IMR-90 (cell line): ENCODE results near the gene ITIH5. TPM values are rescaled to one million over a fixed set of nuclear protein-coding genes. Genes with fewer than 3 reads are reported as not detected.

Experiments used
- ATAC-seq: fragments of 200-7000 bp; cut with Tn5 transposase; 2 replicates; pipeline ENCODE4 v1.9.1; 2020; ENCODE audit warnings: low read depth, mild to moderate bottlenecking, moderate library complexity
- BruUV-seq: library from RNA; stranded (reverse); fragments of 400-500 nt; replicated peaks from 2 replicates; lab custom pipeline; 2021; lab: Mats Ljungman, UMichigan
- CTCF ChIA-PET: fragments of 300-600 bp; formaldehyde crosslinking; extraction: SDS; loops from one replicate; lab custom pipeline; 2021; ENCODE audit warnings: antibody characterized with exemption; lab: Yijun Ruan, JAX
- POLR2A ChIA-PET: fragments of 300-600 bp; sonication (Branson Sonifier 250); formaldehyde crosslinking; loops from one replicate; lab custom pipeline; 2022; ENCODE audit warnings: antibody characterized with exemption; ENCODE audit not compliant: unreplicated experiment; lab: Charles Lee
- DNase-seq: peaks from one replicate; pipeline ENCODE4 v3.0.0; 2013
- H2AFZ ChIP-seq: replicated peaks from 2 replicates; pipeline ENCODE3; 2013; ENCODE audit warnings: low read length, mild to moderate bottlenecking; ENCODE audit not compliant: poor library complexity
- H2AK5ac ChIP-seq: 2 replicates; pipeline ENCODE4 v1.6.1; 2013; ENCODE audit warnings: low read depth, low read length, inconsistent platforms
- H2AK9ac ChIP-seq: replicated peaks from 2 replicates; pipeline ENCODE3; 2013; ENCODE audit warnings: mild to moderate bottlenecking, low read depth, low read length, moderate library complexity; ENCODE audit not compliant: poor library complexity
- H2BK120ac ChIP-seq: 2 replicates; pipeline ENCODE4 v1.6.1; 2013; ENCODE audit warnings: low read depth, low read length, inconsistent platforms
- H2BK15ac ChIP-seq: 3 replicates; pipeline ENCODE4 v1.6.1; 2013; ENCODE audit warnings: low read depth, low read length, inconsistent platforms
- H2BK20ac ChIP-seq: 2 replicates; pipeline ENCODE4 v1.6.1; 2013; ENCODE audit warnings: low read depth, mild to moderate bottlenecking, inconsistent platforms, low read length, moderate library complexity
- H2BK5ac ChIP-seq: 2 replicates; pipeline ENCODE4 v1.6.1; 2013; ENCODE audit warnings: mild to moderate bottlenecking, low read depth, low read length, inconsistent platforms; ENCODE audit not compliant: poor library complexity, severe bottlenecking
- H3K14ac ChIP-seq: replicated peaks from 2 replicates; pipeline ENCODE4 v1.6.1; 2013; ENCODE audit warnings: low read depth, low read length, inconsistent platforms
- H3K18ac ChIP-seq: 2 replicates; pipeline ENCODE4 v1.6.1; 2013; ENCODE audit warnings: low read depth, low read length, control low read depth
- H3K23ac ChIP-seq: 2 replicates; pipeline ENCODE4 v1.6.1; 2013; ENCODE audit warnings: low read depth, low read length, inconsistent platforms
- H3K27ac ChIP-seq: 2 replicates; pipeline ENCODE4 v1.5.1; 2013; ENCODE audit warnings: mild to moderate bottlenecking, control low read depth, low read length; ENCODE audit not compliant: insufficient read depth
- H3K27me3 ChIP-seq: 2 replicates; pipeline ENCODE4 v1.6.1; 2013; ENCODE audit warnings: low read length; ENCODE audit not compliant: control insufficient read depth, insufficient read depth
- H3K36me3 ChIP-seq: 2 replicates; pipeline ENCODE4 v1.6.1; 2013; ENCODE audit warnings: low read length, mixed read lengths; ENCODE audit not compliant: control insufficient read depth, insufficient read depth
- H3K4ac ChIP-seq: 2 replicates; pipeline ENCODE4 v1.6.1; 2013; ENCODE audit warnings: low read depth, low read length, inconsistent platforms
- H3K4me1 ChIP-seq: 2 replicates; pipeline ENCODE4 v1.6.1; 2013; ENCODE audit warnings: low read length, mixed read lengths; ENCODE audit not compliant: control insufficient read depth, insufficient read depth
- H3K4me2 ChIP-seq: 2 replicates; pipeline ENCODE4 v1.6.1; 2013; ENCODE audit warnings: low read depth, mild to moderate bottlenecking, control low read depth, low read length, moderate library complexity
- H3K4me3 ChIP-seq: 2 replicates; pipeline ENCODE4 v1.5.1; 2013; ENCODE audit warnings: low read depth, mild to moderate bottlenecking, control low read depth, low read length, moderate library complexity; ENCODE audit not compliant: insufficient read depth
- H3K56ac ChIP-seq: 2 replicates; pipeline ENCODE4 v1.6.1; 2013; ENCODE audit warnings: low read length, inconsistent platforms; ENCODE audit not compliant: insufficient read depth; ENCODE audit errors: extremely low read depth
- H3K79me1 ChIP-seq, 2 experiments: 2 replicates each; pipeline ENCODE4 v1.6.1; 2013; ENCODE audit warnings: low read length in 2 of 2, inconsistent platforms in 1 of 2, low read depth in 1 of 2
- H3K9ac ChIP-seq: 2 replicates; pipeline ENCODE4 v1.6.1; 2013; ENCODE audit warnings: low read depth, low read length, control low read depth
- H3K9me1 ChIP-seq: 2 replicates; pipeline ENCODE4 v1.6.1; 2013; ENCODE audit warnings: low read length, inconsistent platforms; ENCODE audit not compliant: insufficient read depth
- H3K9me3 ChIP-seq: 2 replicates; pipeline ENCODE4 v1.6.1; 2013; ENCODE audit warnings: low read length; ENCODE audit not compliant: control insufficient read depth, insufficient read depth
- H4K20me1 ChIP-seq: 2 replicates; pipeline ENCODE4 v1.6.1; 2013; ENCODE audit warnings: low read length, inconsistent platforms; ENCODE audit not compliant: insufficient read depth
- H4K5ac ChIP-seq: 2 replicates; pipeline ENCODE4 v1.6.1; 2013; ENCODE audit warnings: mild to moderate bottlenecking, low read depth, low read length, control low read depth
- H4K8ac ChIP-seq, 2 experiments: 2 replicates each; pipeline ENCODE4 v1.6.1; 2013; ENCODE audit warnings: low read depth in 2 of 2, low read length in 2 of 2, control low read depth in 1 of 2, inconsistent platforms in 1 of 2
- H4K91ac ChIP-seq: 2 replicates; pipeline ENCODE4 v1.6.1; 2013; ENCODE audit warnings: low read depth, low read length, inconsistent platforms; ENCODE audit not compliant: insufficient read depth
- MAZ ChIP-seq: IDR thresholded peaks from 2 replicates; pipeline ENCODE4 v1.6.1; 2012; ENCODE audit warnings: low read depth, mild to moderate bottlenecking, low read length, improper control_type of control experiment, moderate library complexity, borderline replicate concordance
- NFE2L2 ChIP-seq: fragments of 150-350 bp; IDR thresholded peaks from 2 replicates; pipeline ENCODE4 v1.6.1; 2016; ENCODE audit warnings: low read depth, mild to moderate bottlenecking, low read length
- WGBS, 2 experiments: methylation state at CpG; one replicate each; pipeline versions ENCODE4 v1.1.5 to v1.1.7; 2013; ENCODE audit warnings: missing lambda C conversion rate in 2 of 2; ENCODE audit not compliant: insufficient read length in 1 of 2; ENCODE audit errors: extremely low coverage in 2 of 2; 5-methylcytosine and 5-hydroxymethylcytosine counted together
- dilution Hi-C: fragments of 300-500 bp; cut with HindIII; formaldehyde crosslinking; loops from one replicate; pipeline ENCODE4 v1.14.3; 2018; ENCODE audit warnings: low sequenced_read_pairs; ENCODE audit not compliant: unreplicated experiment
- in situ Hi-C: fragments of 300-500 bp; cut with MboI; formaldehyde crosslinking; loops from 3 replicates; pipeline ENCODE4 v1.14.3; 2019; ENCODE audit warnings: low sequenced_read_pairs, inconsistent platforms, mixed read lengths
- intact Hi-C: fragments of 100-400 bp; cut with micrococcal nuclease; formaldehyde crosslinking; loops from 2 replicates; pipeline ENCODE4 v1.10.0; 2022
- polyA plus RNA-seq, 3 experiments: library from polyadenylated mRNA; depleted of rRNA; stranded (reverse); fragments of >200 nt; gene quantifications; 2 replicates each; pipeline ENCODE4 v1.2.3, GENCODE V29; 2012; ENCODE audit warnings: low replicate concordance in 1 of 3
- total RNA-seq: library from RNA; depleted of rRNA; stranded (reverse); fragments of >200 nt; gene quantifications from 2 replicates; pipeline ENCODE4 v1.2.3, GENCODE V29; 2012
- TF ChIP-seq, protein P1 (sequence below): fragments of 150-350 bp; IDR thresholded peaks from 2 replicates; pipeline ENCODE4 v1.6.1; 2016; ENCODE audit warnings: low read depth, mild to moderate bottlenecking, low read length, moderate library complexity, borderline replicate concordance

The ITIH5 gene
- total and polyA plus RNA-seq, 2 of the 4 experiments (the other 2 are of a cell fraction) = under 0.01 to 0.07 TPM

- H4K91ac ChIP-seq = no peak overlapping the region
- intact Hi-C loops = no loop called here
Observed at GRCh38 chr10:7598771-7599170, 68.0 kb downstream of the ITIH5 start.

More at GRCh38 chr10:7598771-7599170, 68.0 kb downstream of the ITIH5 start:
- Histone ChIP-seq H3K4ac (no peak overlapping the region), H3K9ac (no peak overlapping the region), H2BK15ac (no peak overlapping the region), H4K20me1 (no peaks in the 10 kb centered on the region), H2AFZ (no peak overlapping the region), H3K79me1 (no peaks in the 10 kb centered on the region), H3K4me3 (no peak overlapping the region), H3K36me3 (no peaks in the 10 kb centered on the region), H3K18ac (no peak overlapping the region), H2BK5ac (no peak overlapping the region), H2BK20ac (no peak overlapping the region), H2AK5ac (no peak overlapping the region), H3K27ac (no peak overlapping the region), H3K23ac (no peak overlapping the region), H3K56ac (no peak overlapping the region), H3K4me1 (peaks cover 3% of the 10 kb centered on the region; the same call in 1 of the 2 replicates), H4K8ac (no peak overlapping the region), H3K9me3 (no peaks in the 10 kb centered on the region), H2AK9ac (no peak overlapping the region), H2BK120ac (no peak overlapping the region), H3K14ac (no peak overlapping the region), H4K5ac (no peak overlapping the region), H3K4me2 (no peak overlapping the region), H3K9me1 (no peaks in the 10 kb centered on the region), H3K27me3 (no peaks in the 10 kb centered on the region)
- in situ Hi-C loops = no loop called here
- WGBS, 2 experiments = no CpG with 5 or more reads among the region's 3 CpGs
- no peak for DNase-seq
- no TSS peak for BruUV-seq
- ATAC-seq = no peak
- no peak for TF ChIP-seq NFE2L2
- TF ChIP-seq, protein P1, sequence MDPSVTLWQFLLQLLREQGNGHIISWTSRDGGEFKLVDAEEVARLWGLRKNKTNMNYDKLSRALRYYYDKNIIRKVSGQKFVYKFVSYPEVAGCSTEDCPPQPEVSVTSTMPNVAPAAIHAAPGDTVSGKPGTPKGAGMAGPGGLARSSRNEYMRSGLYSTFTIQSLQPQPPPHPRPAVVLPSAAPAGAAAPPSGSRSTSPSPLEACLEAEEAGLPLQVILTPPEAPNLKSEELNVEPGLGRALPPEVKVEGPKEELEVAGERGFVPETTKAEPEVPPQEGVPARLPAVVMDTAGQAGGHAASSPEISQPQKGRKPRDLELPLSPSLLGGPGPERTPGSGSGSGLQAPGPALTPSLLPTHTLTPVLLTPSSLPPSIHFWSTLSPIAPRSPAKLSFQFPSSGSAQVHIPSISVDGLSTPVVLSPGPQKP = no peak
- no peak for TF ChIP-seq MAZ
- dilution Hi-C loops = no loop called here
- POLR2A ChIA-PET = no interaction called here
- CTCF ChIA-PET = interaction anchor here (1.2 kb wide), 1 partner anchor 88 kb away, joined by 3 read pairs; no protein-coding TSS in a partner anchor
